ENCODE measurements around the gene MRPL2. TPM values are rescaled to one million over a fixed set of nuclear protein-coding genes. Genes with fewer than 3 reads are reported as not detected.
A peak's percentile ranks its signal among the peaks of the same experiment; 100 is the strongest.

Gene MRPL2
- total and polyA plus RNA-seq, 2 of the 8 experiments (the other 6 are each of a cell fraction or from before 2014, with no cell fraction given): 58.7 to 99.9 TPM

- Histone ChIP-seq H4K5ac (ENCODE audit: insufficient read length, low read depth, low read length) (no peak overlapping the region), H4K8ac (ENCODE audit: extremely low read depth, insufficient read depth, low read length) (no peak overlapping the region), H3K56ac (replicated peaks; ENCODE audit: insufficient read length, low read depth, low read length) (no peak overlapping the region), H3K4me1 (replicated peaks in 1 of 4; ENCODE audit: control insufficient read depth in 3 of 4, insufficient read depth in 4 of 4, low read length in 3 of 4) (peaks cover 10 to 23% (median 13%) of the 10 kb centered on the region in 4 experiments; a peak in 6 of 7 replicates), H4K20me1 (replicated peaks in 1 of 2; ENCODE audit: control insufficient read depth in 1 of 2, insufficient read depth in 2 of 2, low read length in 2 of 2) (peaks cover 0 to 2% of the 10 kb centered on the region in 2 experiments), H3K4ac (replicated peaks; ENCODE audit: insufficient read length, low read depth, low read length) (no peak overlapping the region), H2BK120ac (replicated peaks; ENCODE audit: low read depth, low read length) (no peak overlapping the region), H2BK12ac (ENCODE audit: low read depth, low read length) (no peak overlapping the region), H4K91ac (replicated peaks; ENCODE audit: insufficient read length, low read length) (peak overlapping the region; percentile 15), H3K79me2 (ENCODE audit: control insufficient read depth in 1 of 2, insufficient read depth in 2 of 2, low read length in 2 of 2) (peaks cover 7 to 81% of the 10 kb centered on the region in 2 experiments), H2BK5ac (ENCODE audit: low read depth, low read length) (0 out of 2 replicates have a peak overlapping the region, but pooled peaks have one; percentile 82), H3K27me3 (replicated peaks in 1 of 4; ENCODE audit: control insufficient read depth in 3 of 4, extremely low read depth in 1 of 4, insufficient read depth in 3 of 4, low read length in 3 of 4) (no peaks in the 10 kb centered on the region), H3K14ac (ENCODE audit: insufficient read length) (no peak overlapping the region), H3K4me3 (ENCODE audit: extremely low read depth in 1 of 4, insufficient read depth in 2 of 4, low read depth in 3 of 4, low read length in 4 of 4) (no peak overlapping the region), H3K18ac (ENCODE audit: extremely low read depth, low read length) (peak overlapping the region; percentile 51), H2BK20ac (ENCODE audit: low read length) (peak overlapping the region; percentile 21; the same call in 1 of the 2 replicates), H3K23ac (ENCODE audit: insufficient read length) (no peak overlapping the region), H3K9me3 (ENCODE audit: insufficient read depth in 2 of 2, low read depth in 1 of 2, low read length in 1 of 2) (no peaks in the 10 kb centered on the region), H3K79me1 (ENCODE audit: low read depth, low read length) (peaks cover 12% of the 10 kb centered on the region), H3K27ac (ENCODE audit: low read depth, low read length) (peak overlapping the region; percentile 37; the same call in 1 of the 2 replicates), H2AK5ac (ENCODE audit: low read depth, low read length) (peak overlapping the region; percentile 72; the same call in 1 of the 2 replicates), H3K9ac (replicated peaks in 1 of 4; ENCODE audit: extremely low read depth in 1 of 4, low read depth in 3 of 4, low read length in 3 of 4) (no peak overlapping the region; a peak in 2 of 7 replicates), H2BK15ac (ENCODE audit: low read length) (no peak overlapping the region), H2AFZ (ENCODE audit: low read length) (no peak overlapping the region), H3K4me2 (ENCODE audit: insufficient read depth in 1 of 2, low read depth in 2 of 2, low read length in 2 of 2) (0 out of 4 replicates have a peak overlapping the region, but pooled peaks of 1 of the 2 experiments have one; percentile 7), H3K36me3 (ENCODE audit: control insufficient read depth in 2 of 4, insufficient read depth in 4 of 4, low read length in 3 of 4) (no peaks in the 10 kb centered on the region), H3K23me2 (ENCODE audit: low read depth, low read length) (no peaks in the 10 kb centered on the region)
- ChIA-PET CTCF (ENCODE audit: partially characterized antibody) (interaction anchor here (0.7 to 2.4 kb wide), 9 partner anchors 10 to 207 kb away, joined by 3 to 11 read pairs (median 5); partner anchors contain the start of gene PTK7), POLR2A (ENCODE audit: partially characterized antibody) (interaction anchor here (0.5 to 3.2 kb wide), 9 partner anchors 8 to 73 kb away, joined by 3 to 13 read pairs (median 4); partner anchors contain the start of gene PTK7)
- FAIRE-seq (no peak), DNase-seq (ENCODE audit: low read depth in 1 of 2, low spot score in 2 of 2) (no peak)
- 69% methylated on average over 5 of the region's 5 CpGs; no CpG with 5 or more reads in 1 of the 2 experiments for WGBS, 2 experiments (ENCODE audit: extremely low coverage in 1 of 2, insufficient coverage in 1 of 2, insufficient read length in 1 of 2, insufficient replicate concordance in 2 of 2, low coverage in 1 of 2, low lambda C conversion rate in 2 of 2, missing lambda C conversion rate in 1 of 2)
- TF ChIP-seq JUN (IDR thresholded peaks at IDR 0.05; ENCODE audit: low read depth, low read length) (no peak), NANOG (IDR thresholded peaks at IDR 0.05; ENCODE audit: insufficient read depth, low read depth, low read length, poor library complexity, severe bottlenecking) (no peak), TAF7 (optimal IDR thresholded peaks at IDR 0.05; ENCODE audit: borderline replicate concordance, low read depth, low read length) (no peak), CHD2 (IDR thresholded peaks at IDR 0.05; ENCODE audit: low read length) (no peak)
Measured at GRCh38 chr6:43097098-43097489, 37.9 kb upstream of the MRPL2 start.
